Activated CD8-positive, alpha-beta memory T cell treated with anti-CD3 and anti-CD28 coated beads, Interleukin-2, amount 50 U/mL, for 4 hours (primary cell): ENCODE data around the gene PPP1R2B.

ENCODE experiments used
- DNase-seq: peaks from one replicate; pipeline ENCODE4 v3.0.0-alpha.2; 2020

PPP1R2B gene

DNA sequence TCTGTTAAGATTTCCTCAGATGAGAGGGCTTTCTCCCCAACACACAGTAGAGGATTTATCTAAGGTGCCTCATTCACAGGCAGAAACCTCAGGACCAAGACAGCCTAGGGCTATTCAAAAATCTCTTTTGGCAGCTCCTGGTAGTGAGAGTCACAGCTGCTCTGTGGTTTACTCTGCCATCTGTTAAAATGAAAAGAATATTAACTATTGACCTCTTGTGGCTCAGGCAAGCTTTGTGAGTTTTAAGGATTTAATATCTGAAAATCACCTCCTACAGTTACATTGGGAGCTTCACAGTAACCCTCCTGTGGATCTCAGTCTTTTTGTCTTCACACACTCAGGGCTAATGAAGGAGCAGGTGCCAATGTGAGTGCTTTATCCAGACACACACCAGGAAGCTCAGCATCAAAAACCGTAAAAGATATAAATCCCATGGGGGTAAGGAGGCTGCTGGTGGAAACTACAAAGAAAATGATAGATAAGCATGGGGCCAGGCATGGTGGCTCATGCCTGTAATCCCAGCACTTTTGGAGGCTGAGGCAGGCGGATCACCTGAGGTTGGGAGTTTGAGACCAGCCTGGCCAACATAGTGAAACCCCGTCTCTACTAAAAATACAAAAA lies 29.7 kb downstream of the PPP1R2B start:
- no peak for DNase-seq

DNA sequence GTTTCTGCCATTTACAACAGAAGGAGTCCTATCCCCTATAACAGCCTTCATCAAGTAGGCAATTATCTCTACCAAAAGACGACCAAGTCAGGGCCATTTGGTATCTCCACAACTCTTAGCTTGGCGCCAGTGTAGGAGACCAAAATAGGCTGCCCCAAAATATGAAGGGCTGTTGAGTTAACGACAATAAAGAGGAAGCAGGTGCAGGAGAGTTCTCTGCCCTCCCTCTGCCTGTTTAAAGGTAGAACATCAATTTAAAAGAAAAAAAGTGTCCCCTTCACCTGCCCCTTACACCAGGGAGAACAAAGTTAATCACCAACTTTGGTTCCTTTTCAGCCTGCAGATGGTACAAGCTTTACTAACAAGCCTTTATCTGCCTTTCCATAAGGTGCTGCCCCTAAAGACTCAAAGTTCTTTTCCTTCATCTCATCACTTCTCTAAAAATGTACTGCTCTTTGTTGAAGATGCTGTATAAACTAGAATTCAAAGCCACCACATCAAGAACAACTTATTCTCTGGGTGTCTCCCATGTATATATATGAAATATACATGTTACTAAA lies 33.3 kb downstream of the PPP1R2B start:
- no peak for DNase-seq

DNA sequence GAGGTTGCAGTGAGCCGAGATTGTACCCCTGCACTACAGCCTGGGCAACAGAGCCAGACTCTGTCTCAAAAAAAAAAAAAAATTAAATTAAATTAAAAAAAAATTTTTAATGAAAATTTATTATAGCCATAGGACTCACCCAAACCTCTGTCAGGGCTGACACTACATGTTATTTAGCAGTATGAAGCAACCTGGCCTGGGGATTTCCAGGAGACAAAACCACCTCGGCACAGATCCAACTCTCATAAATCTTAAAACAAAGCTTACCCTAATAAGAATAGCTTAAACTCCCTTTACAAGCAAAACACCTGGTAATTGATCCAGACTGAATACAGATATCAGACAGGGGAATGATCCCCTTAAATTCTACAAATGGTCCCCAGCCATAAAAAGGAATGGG lies 38.4 kb downstream of the PPP1R2B start:
- DNase-seq, result no peak

DNA sequence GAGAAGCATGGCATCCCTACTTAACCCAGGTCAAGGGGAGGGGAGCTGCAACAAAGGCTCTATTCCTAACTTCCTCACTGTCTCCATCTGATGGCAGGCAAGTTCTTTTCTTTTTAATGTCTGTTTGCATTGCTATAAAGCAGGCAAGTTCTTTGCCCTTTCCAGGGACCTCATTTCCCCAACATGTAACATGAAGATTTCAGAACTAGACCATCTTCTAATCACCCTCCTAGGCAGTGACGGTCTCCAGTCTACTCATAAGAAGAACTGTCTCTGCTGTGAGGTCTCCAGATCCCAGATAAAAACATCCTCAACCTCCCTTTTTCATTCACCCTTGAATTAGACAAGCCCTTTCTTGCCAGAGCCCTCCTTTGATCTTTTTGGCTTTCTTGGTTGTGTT lies 42.1 kb downstream of the PPP1R2B start:
- DNase-seq, result no peak

DNA sequence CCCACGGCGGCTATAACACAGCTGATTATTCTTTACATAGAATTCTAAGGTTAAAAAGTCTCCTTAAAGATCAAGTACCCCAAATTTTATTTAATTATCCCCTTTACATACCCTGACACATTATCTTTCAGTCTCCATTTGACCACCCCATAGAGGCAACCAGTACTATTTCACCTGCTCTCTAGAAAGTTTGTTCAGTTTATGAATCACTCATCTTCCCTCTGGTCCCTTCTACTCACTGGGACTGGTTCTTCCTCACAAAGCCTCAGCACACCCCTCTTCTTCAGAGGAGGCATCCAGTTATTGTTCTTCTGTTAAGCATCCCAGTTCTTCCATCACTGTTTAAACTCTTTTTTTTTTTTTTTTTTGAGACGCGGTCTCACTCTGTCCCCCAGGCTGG lies 42.8 kb downstream of the PPP1R2B start:
- DNase-seq, result no peak

DNA sequence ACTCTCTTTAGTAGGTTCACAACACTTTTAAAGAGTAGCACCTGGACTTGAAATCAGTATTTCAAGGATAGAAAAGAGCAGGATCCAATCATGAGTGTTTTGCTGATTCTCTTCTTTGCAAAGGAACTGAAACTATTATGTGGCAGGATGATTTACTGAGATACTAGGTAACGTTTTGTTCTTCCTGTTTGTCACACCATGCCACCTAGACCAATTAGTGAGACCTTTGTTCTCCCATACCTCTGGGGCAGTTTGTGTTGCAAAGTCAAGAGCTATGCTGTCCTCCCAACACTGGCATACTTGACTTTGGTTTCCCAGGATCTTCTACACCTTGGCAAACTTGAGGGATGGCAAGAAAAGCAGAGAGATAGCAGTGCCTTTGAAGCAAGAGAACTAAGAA lies 43.4 kb downstream of the PPP1R2B start:
- no peak for DNase-seq

DNA sequence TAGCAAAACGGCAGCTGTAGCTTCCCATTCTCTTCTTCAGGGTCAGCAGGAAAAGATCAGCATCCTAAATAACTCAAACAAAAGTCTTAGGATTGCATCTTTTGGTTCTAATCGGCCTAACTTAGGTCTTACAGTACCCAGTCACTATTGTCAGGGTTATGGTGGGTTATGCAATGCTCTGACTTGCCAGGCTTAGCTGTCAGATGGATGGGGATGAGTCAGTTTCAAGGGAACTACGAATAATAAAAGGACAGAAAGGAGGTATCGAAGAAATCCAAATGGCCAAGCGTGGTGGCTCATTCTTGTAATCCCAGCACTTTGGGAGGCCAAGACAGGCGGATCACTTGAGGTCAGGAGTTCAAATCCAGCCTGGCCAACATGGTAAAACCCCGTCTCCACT lies 46.5 kb downstream of the PPP1R2B start:
- no peak for DNase-seq
